ENCODE measurements around the gene UCKL1.

Gene UCKL1

DNA sequence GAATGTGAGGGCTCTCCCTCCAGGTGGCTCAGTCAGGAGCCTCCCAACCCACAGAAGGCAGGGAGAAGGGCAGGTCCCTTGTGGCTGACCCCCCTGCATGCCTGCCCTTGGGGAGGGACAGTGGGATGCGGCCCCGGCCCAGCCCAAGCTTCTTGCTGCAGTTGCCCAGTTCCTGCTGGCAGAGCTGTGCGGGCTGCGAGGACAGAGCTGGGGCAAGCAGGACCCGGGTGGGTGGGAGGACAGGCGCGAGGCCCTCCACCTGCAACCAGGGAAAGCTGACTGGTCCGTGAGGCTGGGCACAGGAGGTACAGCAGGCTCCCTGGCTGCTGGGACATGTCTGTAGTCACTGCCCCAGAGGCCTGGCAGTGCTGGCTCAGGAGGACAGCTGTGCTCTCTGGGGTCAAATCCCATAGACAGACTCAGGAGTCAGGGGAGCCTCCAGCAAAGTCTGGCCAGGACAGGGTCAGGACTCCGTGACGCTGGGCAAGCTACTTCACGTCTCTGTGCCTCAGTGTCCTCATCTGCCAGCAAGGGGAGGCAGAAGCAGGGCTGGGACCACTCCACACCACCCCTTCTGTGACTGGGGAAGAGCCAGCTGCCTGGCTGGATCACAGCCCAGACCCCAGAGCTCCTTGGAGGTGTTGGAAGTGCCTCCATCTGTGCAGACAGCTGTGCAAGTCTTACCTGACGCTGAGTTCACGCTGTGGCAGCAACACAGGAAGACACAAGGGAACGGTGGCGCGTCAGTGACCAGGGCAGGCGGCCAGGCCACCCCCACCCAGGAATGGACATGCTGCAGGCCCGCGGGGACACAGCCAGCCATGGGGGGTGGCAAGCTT, 13.0 kb downstream of the UCKL1 start:
- H3K27me3 ChIP-seq (ENCODE audit: control insufficient read depth in 5 of 5, insufficient read depth in 4 of 5, low read length in 5 of 5) = no peaks in the 10 kb centered on the region
- H3K9me3 ChIP-seq (ENCODE audit: control insufficient read depth in 5 of 5, low read length in 5 of 5) = no peaks in the 10 kb centered on the region
- H3K4me1 ChIP-seq (ENCODE audit: control insufficient read depth in 5 of 5, insufficient read depth in 5 of 5, low read length in 5 of 5) = peaks cover under 1 to 36% (median 27%) of the 10 kb centered on the region in 5 donors
- no peak overlapping the region for H3K4me3 ChIP-seq (ENCODE audit: low read depth in 1 of 5, low read length in 5 of 5)
- no peak overlapping the region for H3K27ac ChIP-seq (ENCODE audit: low read depth, low read length)
- H3K36me3 ChIP-seq (ENCODE audit: control insufficient read depth in 5 of 5, insufficient read depth in 5 of 5, low read length in 5 of 5) = peaks cover 0 to 68% (median 55%) of the 10 kb centered on the region in 5 donors
- peak overlapping the region in 1 of 5 donors; percentile 23 for H3K9ac ChIP-seq (ENCODE audit: low read length in 5 of 5)

DNA sequence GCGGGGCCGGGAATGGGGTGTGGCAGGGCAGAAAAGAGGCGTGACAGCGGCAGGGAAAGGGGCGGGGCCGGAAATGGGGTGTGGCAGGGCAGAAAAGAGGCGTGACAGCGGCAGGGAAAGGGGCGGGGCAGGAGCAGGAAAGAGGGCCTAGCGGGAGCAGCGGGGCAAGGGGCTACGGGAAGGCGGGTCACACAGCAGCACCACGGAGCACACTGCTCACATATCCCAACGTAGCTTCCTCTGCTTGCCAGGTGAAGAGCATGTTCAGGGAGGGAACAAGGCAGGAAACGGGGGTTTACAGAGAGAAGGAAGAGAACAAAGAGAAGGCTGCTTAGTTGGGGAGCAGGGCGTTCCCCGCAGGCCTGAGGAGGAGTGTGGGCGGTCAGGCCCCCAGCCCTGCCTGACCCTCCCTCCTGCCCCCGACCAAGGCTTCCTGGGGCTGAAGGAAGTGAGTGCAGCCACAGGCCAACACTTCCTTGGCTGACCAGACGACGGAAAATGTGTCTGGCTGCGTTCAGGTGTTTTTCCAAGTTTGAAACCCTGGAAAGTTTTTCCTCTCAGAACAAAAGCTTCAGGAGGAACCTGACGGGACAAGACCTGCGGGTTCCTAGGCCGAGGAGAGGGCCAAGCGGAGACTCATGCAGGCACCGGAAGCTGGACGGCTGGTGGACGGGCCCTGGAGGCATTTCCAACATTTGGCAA, 13.8 kb downstream of the UCKL1 start:
- no peak overlapping the region for H3K27ac ChIP-seq (ENCODE audit: low read depth, low read length)
- H3K9ac ChIP-seq (ENCODE audit: low read length in 5 of 5) = peak overlapping the region in 1 of 5 donors; percentile 23
- H3K4me3 ChIP-seq (ENCODE audit: low read depth in 1 of 5, low read length in 5 of 5) = peak overlapping the region in 1 of 5 donors; percentile 22
- no peaks in the 10 kb centered on the region for H3K27me3 ChIP-seq (ENCODE audit: control insufficient read depth in 5 of 5, insufficient read depth in 4 of 5, low read length in 5 of 5)
- H3K9me3 ChIP-seq (ENCODE audit: control insufficient read depth in 5 of 5, low read length in 5 of 5) = no peaks in the 10 kb centered on the region
- peaks cover 0 to 72% (median 55%) of the 10 kb centered on the region in 5 donors for H3K36me3 ChIP-seq (ENCODE audit: control insufficient read depth in 5 of 5, insufficient read depth in 5 of 5, low read length in 5 of 5)
- peaks cover 0 to 28% (median 20%) of the 10 kb centered on the region in 5 donors for H3K4me1 ChIP-seq (ENCODE audit: control insufficient read depth in 5 of 5, insufficient read depth in 5 of 5, low read length in 5 of 5)

- Histone ChIP-seq H3K4me3 (ENCODE audit: low read depth in 1 of 5, low read length in 5 of 5) (no peak overlapping the region), H3K27ac (ENCODE audit: low read depth, low read length) (no peak overlapping the region), H3K9me3 (ENCODE audit: control insufficient read depth in 5 of 5, low read length in 5 of 5) (no peaks in the 10 kb centered on the region), H3K9ac (ENCODE audit: low read length in 5 of 5) (no peak overlapping the region), H3K27me3 (ENCODE audit: control insufficient read depth in 5 of 5, insufficient read depth in 4 of 5, low read length in 5 of 5) (no peaks in the 10 kb centered on the region), H3K4me1 (ENCODE audit: control insufficient read depth in 5 of 5, insufficient read depth in 5 of 5, low read length in 5 of 5) (peaks cover 0 to 24% (median 15%) of the 10 kb centered on the region in 5 donors), H3K36me3 (ENCODE audit: control insufficient read depth in 5 of 5, insufficient read depth in 5 of 5, low read length in 5 of 5) (peaks cover 0 to 75% (median 55%) of the 10 kb centered on the region in 5 donors)
These were observed 14.7 kb downstream of the UCKL1 start for GRCh38 chr20:63941282-63942081.

- H3K9ac ChIP-seq (ENCODE audit: low read length in 5 of 5) = no peak overlapping the region
- no peak overlapping the region for H3K4me3 ChIP-seq (ENCODE audit: low read depth in 1 of 5, low read length in 5 of 5)
- H3K9me3 ChIP-seq (ENCODE audit: control insufficient read depth in 5 of 5, low read length in 5 of 5) = no peaks in the 10 kb centered on the region
- no peak overlapping the region for H3K27ac ChIP-seq (ENCODE audit: low read depth, low read length)
- no peaks in the 10 kb centered on the region for H3K27me3 ChIP-seq (ENCODE audit: control insufficient read depth in 5 of 5, insufficient read depth in 4 of 5, low read length in 5 of 5)
- peaks cover 0 to 24% (median 15%) of the 10 kb centered on the region in 5 donors for H3K4me1 ChIP-seq (ENCODE audit: control insufficient read depth in 5 of 5, insufficient read depth in 5 of 5, low read length in 5 of 5)
- H3K36me3 ChIP-seq (ENCODE audit: control insufficient read depth in 5 of 5, insufficient read depth in 5 of 5, low read length in 5 of 5) = peaks cover 0 to 78% (median 56%) of the 10 kb centered on the region in 5 donors
These were observed 15.5 kb downstream of the UCKL1 start for GRCh38 chr20:63940472-63941266.

DNA sequence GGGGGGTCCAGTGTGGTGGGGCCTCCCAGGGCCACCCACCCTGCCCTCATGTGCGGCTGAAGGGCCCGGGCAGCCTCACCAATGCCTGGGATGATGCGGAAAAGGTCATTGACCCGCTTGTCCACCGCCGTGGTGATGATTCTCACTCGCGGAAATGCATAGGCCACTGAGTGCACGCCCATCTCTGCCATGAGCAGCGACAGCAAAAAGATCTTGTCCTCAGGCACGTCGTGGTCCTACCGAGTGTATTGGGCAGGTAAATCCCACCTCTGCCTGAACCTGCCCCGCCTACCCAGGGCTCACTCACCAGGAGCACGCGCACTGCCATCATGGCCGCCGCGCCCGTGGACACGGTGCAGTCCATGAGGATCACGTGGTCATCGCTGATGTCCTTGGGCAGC, 16.1 kb downstream of the UCKL1 start:
- Histone ChIP-seq H3K36me3 (ENCODE audit: control insufficient read depth in 5 of 5, insufficient read depth in 5 of 5, low read length in 5 of 5) (peaks cover 0 to 78% (median 56%) of the 10 kb centered on the region in 5 donors), H3K9ac (ENCODE audit: low read length in 5 of 5) (no peak overlapping the region), H3K27ac (ENCODE audit: low read depth, low read length) (no peak overlapping the region), H3K4me1 (ENCODE audit: control insufficient read depth in 5 of 5, insufficient read depth in 5 of 5, low read length in 5 of 5) (peaks cover 0 to 24% (median 15%) of the 10 kb centered on the region in 5 donors), H3K9me3 (ENCODE audit: control insufficient read depth in 5 of 5, low read length in 5 of 5) (no peaks in the 10 kb centered on the region), H3K4me3 (ENCODE audit: low read depth in 1 of 5, low read length in 5 of 5) (no peak overlapping the region), H3K27me3 (ENCODE audit: control insufficient read depth in 5 of 5, insufficient read depth in 4 of 5, low read length in 5 of 5) (no peaks in the 10 kb centered on the region)

DNA sequence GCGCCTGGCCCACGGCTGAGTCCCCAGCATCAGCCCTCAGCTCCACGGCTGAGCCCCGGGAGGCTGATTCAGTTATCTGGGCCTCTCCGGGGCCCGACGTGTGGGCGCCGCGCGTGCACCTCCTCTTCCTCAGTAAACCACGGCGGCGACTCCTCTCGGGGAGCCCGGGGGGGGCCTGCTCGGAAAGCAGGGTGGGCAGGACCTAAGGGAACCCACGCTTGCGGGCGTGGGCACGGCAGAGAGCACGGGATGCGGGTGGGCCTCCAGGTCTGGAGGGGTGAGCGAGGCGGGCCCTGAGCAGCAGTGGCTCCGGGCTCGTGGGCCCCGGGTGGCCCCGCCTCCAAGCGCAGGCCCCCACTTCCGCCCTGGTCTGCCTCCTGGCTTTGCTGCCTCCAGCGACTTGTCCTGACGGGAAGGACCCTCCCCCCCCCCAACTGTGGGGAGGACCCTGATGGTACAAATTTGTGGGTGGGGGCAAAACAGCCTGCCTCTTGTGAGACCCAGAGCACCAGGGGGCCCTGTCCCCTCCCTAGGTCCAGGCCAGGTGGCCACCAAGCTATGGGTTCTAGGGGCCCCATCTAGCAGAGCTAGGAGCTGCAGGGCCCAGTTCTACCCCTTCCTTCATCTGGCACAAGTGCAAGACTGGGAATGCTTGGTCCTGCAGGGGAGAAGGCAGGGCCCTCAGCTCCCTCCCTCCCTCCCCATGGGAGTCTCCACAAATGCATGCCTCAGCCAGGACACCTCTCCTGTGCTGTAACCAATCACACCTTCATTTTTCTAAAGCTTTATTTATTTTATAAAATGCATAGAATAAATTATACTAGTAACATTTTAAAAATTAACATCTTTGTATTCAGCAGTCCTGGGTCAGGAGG, 16.9 kb downstream of the UCKL1 start:
- no peaks in the 10 kb centered on the region for H3K9me3 ChIP-seq (ENCODE audit: control insufficient read depth in 5 of 5, low read length in 5 of 5)
- peaks cover 0 to 24% (median 15%) of the 10 kb centered on the region in 5 donors for H3K4me1 ChIP-seq (ENCODE audit: control insufficient read depth in 5 of 5, insufficient read depth in 5 of 5, low read length in 5 of 5)
- H3K9ac ChIP-seq (ENCODE audit: low read length in 5 of 5) = no peak overlapping the region
- no peaks in the 10 kb centered on the region for H3K27me3 ChIP-seq (ENCODE audit: control insufficient read depth in 5 of 5, insufficient read depth in 4 of 5, low read length in 5 of 5)
- H3K4me3 ChIP-seq (ENCODE audit: low read depth in 1 of 5, low read length in 5 of 5) = no peak overlapping the region
- H3K27ac ChIP-seq (ENCODE audit: low read depth, low read length) = no peak overlapping the region
- peaks cover 0 to 78% (median 54%) of the 10 kb centered on the region in 5 donors for H3K36me3 ChIP-seq (ENCODE audit: control insufficient read depth in 5 of 5, insufficient read depth in 5 of 5, low read length in 5 of 5)

DNA sequence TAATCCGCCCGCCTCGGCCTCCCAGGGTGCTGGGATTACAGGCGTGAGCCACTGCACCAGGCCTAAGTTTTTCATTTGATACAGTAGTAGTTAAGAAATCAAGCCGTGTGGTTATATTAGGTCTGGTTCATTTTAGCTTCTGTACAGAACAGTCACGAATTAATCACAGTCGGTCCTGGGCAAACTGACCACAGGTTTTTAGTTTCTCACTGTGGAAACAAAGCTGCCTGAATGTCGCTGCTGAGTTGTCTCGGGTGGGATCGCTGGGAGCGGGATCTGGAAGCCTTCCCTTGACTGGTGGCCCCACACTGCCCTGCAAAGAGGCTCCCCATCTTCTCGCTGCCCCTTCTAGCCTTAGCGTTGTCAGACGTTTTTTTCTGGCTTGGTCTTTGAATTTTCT, 18.6 kb downstream of the UCKL1 start:
- Histone ChIP-seq H3K4me3 (ENCODE audit: low read depth in 1 of 5, low read length in 5 of 5) (no peak overlapping the region), H3K36me3 (ENCODE audit: control insufficient read depth in 5 of 5, insufficient read depth in 5 of 5, low read length in 5 of 5) (peaks cover 0 to 77% (median 44%) of the 10 kb centered on the region in 5 donors), H3K9ac (ENCODE audit: low read length in 5 of 5) (no peak overlapping the region), H3K27me3 (ENCODE audit: control insufficient read depth in 5 of 5, insufficient read depth in 4 of 5, low read length in 5 of 5) (no peaks in the 10 kb centered on the region), H3K4me1 (ENCODE audit: control insufficient read depth in 5 of 5, insufficient read depth in 5 of 5, low read length in 5 of 5) (peaks cover 0 to 9% (median 4%) of the 10 kb centered on the region in 5 donors), H3K9me3 (ENCODE audit: control insufficient read depth in 5 of 5, low read length in 5 of 5) (no peaks in the 10 kb centered on the region), H3K27ac (ENCODE audit: low read depth, low read length) (no peak overlapping the region)

DNA sequence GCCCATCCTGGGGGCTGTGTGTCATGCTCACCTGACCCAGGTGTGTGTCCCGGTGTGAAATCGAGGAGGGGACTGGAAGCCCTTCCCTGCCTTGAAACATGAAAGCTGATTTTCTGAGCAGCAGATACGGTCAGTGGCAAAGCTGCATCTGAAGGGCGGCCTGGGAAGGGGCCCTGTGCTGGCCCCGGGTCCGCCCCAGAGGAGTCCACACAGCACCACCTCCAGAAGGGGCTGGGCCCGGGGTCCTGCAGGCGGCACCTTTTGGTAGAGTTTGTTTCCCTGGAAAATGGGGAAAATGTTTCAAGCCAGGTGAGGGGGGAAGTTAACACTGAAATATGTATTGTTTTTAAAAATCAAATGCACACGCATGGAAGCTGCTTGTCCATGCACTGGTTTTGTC, 20.8 kb downstream of the UCKL1 start:
- no peak overlapping the region for H3K27ac ChIP-seq (ENCODE audit: low read depth, low read length)
- no peak overlapping the region for H3K9ac ChIP-seq (ENCODE audit: low read length in 5 of 5)
- no peak overlapping the region for H3K4me3 ChIP-seq (ENCODE audit: low read depth in 1 of 5, low read length in 5 of 5)
- no peaks in the 10 kb centered on the region for H3K4me1 ChIP-seq (ENCODE audit: control insufficient read depth in 5 of 5, insufficient read depth in 5 of 5, low read length in 5 of 5)
- H3K9me3 ChIP-seq (ENCODE audit: control insufficient read depth in 5 of 5, low read length in 5 of 5) = no peaks in the 10 kb centered on the region
- H3K36me3 ChIP-seq (ENCODE audit: control insufficient read depth in 5 of 5, insufficient read depth in 5 of 5, low read length in 5 of 5) = peaks cover 0 to 83% (median 54%) of the 10 kb centered on the region in 5 donors
- no peaks in the 10 kb centered on the region for H3K27me3 ChIP-seq (ENCODE audit: control insufficient read depth in 5 of 5, insufficient read depth in 4 of 5, low read length in 5 of 5)

All from subcutaneous abdominal adipose tissue (tissue), 5 donors.